GM12865 (cell line): ENCODE measurements around the gene FGF13.

Experiments
- DNase-seq: peaks from one replicate; pipeline ENCODE4 v3.0.0; 2010; ENCODE audit warnings: low read depth
- H3K4me3 ChIP-seq: 2 replicates; pipeline ENCODE4 v1.5.1; 2011; ENCODE audit warnings: mild to moderate bottlenecking, low read depth, low read length, control low read depth
- TF ChIP-seq, protein P1 (sequence below): IDR thresholded peaks from 2 replicates; pipeline ENCODE4 v1.5.1; 2011; ENCODE audit warnings: low read length, control low read depth, low read depth, inconsistent platforms; ENCODE audit not compliant: insufficient read depth; ENCODE audit errors: missing control alignments

The FGF13 gene

DNA sequence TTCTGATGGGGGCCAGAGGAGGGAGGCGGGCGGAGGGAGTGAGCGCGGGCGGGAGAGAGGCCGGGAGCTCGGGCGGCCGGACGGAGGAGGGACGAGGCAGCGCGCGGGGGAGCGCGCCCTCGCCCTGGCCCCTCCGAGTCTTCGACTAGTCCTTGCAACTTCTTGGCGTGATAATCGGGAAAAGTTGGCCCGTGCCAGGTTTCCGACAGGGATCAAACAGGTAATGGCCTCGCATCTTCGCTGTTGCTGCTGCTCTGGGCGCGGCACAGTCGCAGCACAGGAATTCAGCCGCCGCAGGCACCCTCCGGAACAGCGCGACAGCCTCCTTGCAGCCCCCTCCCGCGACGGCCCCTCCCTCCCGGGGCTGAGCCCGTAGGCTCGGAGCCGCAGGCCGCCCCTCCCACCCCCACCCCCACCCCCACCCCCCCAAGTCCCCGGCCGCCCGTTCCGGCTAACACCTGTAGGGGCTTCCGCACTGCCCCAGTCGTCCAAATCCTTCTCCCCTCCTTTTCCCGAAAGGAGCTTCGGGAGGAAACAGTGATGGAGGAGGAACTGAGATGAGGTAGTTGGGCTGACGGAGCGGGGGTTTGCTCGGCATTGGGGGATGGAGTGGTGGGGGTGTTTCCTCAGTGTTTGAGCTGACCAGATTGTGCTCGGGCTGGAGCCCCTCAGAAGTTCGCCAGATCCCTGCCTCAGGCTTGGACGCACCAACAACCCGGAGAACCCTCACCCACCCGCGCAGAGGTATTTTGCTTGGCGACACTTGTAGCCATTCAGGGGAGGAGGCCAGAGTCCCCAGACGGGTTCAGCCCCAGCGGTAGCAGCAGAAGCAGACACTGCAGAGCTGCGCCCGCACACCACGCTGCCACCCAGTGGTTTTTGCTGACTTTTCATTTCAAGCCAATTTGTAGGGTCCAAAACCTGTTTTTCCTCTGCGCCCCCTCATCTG lies at the start of gene FGF13:
FGF13 (minus strand) TSS at position 319 of the 949 bp plus-strand sequence. CDS start 714 bp downstream, outside the sequence.
- H3K4me3 ChIP-seq: no peak within 1 kb of the TSS
- DNase-seq: peak; percentile 2
- TF ChIP-seq, protein P1, sequence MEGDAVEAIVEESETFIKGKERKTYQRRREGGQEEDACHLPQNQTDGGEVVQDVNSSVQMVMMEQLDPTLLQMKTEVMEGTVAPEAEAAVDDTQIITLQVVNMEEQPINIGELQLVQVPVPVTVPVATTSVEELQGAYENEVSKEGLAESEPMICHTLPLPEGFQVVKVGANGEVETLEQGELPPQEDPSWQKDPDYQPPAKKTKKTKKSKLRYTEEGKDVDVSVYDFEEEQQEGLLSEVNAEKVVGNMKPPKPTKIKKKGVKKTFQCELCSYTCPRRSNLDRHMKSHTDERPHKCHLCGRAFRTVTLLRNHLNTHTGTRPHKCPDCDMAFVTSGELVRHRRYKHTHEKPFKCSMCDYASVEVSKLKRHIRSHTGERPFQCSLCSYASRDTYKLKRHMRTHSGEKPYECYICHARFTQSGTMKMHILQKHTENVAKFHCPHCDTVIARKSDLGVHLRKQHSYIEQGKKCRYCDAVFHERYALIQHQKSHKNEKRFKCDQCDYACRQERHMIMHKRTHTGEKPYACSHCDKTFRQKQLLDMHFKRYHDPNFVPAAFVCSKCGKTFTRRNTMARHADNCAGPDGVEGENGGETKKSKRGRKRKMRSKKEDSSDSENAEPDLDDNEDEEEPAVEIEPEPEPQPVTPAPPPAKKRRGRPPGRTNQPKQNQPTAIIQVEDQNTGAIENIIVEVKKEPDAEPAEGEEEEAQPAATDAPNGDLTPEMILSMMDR: no peak

DNA sequence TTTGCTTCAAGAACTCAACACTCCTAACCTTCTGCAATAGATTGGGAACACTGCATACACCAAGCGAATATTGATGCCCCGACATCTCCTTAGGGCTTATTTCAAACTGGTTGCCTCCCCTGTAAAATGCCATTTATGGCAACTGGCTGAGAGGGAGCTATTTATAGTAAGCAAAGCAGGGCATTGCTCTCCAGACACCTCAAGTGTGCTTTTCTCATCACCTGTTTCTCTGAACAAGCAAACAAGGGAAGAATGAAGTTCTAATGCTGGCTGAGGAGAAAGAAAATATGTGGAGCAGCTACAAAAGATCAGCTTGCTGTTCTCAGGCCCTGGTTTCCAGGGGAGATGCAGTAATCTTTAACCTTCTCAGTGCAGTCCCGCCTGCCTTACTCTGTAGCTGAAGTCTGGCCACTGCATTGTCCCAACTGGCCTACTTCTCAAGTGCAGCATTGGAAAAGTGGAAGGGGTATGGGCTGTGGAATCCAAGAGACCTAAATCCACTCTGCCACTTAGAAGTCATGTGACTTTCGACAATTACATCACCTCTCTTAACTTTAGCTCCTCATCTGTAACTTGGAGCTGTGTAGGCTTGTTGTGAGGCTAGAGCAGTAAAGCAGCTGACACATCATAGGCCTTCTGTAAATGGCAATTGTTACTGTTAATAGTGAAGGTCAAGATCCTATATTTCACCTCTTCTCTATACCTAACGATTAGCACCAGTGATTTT lies 47.9 kb upstream of the FGF13 start:
- H3K4me3 ChIP-seq: no peak overlapping the region
- DNase-seq: no peak
- TF ChIP-seq, protein P1: no peak

DNA sequence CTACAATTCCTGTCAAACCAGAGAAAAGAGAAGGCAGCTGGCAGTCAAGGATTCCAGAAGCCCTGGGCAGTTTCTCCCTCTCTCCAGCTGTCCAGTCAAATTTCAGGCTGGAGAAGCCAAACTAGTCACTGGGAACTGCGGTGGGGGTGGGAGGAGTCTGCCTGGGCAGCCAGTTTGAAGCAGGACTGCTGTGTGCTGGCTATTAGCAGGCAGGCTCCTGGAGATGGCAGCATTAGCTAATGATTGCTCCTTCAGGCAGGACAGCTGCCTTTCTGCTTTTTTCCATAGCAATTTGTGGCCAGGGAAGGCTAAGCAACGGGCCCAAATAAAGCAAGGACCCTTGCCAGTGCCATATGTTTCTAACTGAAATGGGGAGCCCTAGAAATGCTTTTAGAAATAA lies 44.7 kb upstream of the FGF13 start:
- TF ChIP-seq, protein P1: no peak
- no peak for DNase-seq
- H3K4me3 ChIP-seq: no peak overlapping the region

DNA sequence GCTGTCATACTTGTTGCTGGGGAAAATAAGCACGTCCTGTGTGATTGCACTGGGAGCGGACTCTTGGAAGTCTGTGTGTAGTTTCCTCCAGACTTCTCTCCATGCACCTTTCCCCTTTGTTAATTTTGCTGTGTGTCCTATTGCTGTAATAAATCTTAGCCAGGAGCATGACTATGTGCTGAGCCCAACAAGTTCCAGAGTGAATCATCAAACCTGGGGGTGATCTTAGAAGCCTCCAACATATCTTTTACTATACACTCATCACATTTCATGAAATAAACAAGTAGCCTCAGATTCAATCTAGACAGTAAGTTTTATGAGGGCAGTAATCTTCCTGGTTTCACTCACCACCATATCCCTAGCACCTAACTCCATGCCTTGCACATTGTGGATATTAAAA lies 43.3 kb upstream of the FGF13 start:
- TF ChIP-seq, protein P1: no peak
- no peak for DNase-seq
- no peak overlapping the region for H3K4me3 ChIP-seq

DNA sequence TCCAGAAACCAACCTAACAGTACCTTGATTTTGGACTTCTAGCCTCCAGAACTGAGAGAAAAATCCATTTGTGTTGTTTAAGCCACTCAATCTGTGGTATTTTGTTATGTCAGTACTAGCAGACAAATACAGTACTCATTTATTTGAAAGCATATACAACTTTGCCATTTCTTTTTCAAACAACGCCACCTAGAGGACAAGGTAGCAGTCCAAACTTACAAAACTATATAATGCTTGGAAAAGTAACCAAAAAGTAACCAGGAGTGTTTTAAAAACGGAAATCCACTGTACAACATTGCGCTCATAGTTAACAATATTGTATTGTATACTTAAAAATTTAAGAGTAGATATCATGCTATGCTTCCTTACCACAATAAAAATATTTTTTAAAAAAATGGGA lies 37.0 kb upstream of the FGF13 start:
- TF ChIP-seq, protein P1: peak; percentile 22
- no peak overlapping the region for H3K4me3 ChIP-seq
- DNase-seq: peak; percentile 11

DNA sequence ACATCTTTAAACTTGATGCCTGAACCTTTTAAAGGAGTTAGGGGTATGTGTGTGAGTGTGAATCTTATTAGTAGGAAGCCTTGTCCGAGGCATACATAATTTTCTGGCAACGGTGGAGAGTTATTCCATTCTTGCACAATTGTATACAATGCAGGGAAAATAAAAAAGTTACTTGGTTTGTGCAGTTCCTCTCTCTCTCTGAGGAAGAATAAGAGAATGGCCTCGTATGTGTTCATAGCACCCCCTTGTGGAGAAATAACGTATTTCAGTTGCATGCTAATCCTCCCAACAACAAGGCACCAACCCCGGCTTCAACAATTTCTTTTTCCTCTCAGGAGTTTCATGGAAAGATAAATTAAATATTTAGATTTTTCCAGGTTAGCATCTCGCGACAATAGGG lies 33.7 kb upstream of the FGF13 start:
- DNase-seq: peak; percentile 44
- H3K4me3 ChIP-seq: no peak overlapping the region
- TF ChIP-seq, protein P1: peak; percentile 49
